GM23248 (cell line): ENCODE measurements around the gene VAMP2. TPM values are rescaled to one million over a fixed set of nuclear protein-coding genes. Genes with fewer than 3 reads are reported as not detected.

Experiments used
- DNase-seq: peaks from one replicate; pipeline ENCODE4 v3.0.0-alpha.2; 2015
- H2AFZ ChIP-seq: fragments of 200-600 bp; sonication (generic); 2 replicates; pipeline ENCODE4 v1.6.1; 2016; ENCODE audit warnings: antibody characterized with exemption
- H3F3A ChIP-seq: fragments of 200-600 bp; sonication (generic); 2 replicates; pipeline ENCODE4 v1.6.1; 2016; ENCODE audit warnings: mild to moderate bottlenecking, antibody characterized with exemption, mixed run types; ENCODE audit not compliant: insufficient read depth
- H3K27ac ChIP-seq: fragments of 200-600 bp; sonication (generic); 2 replicates; pipeline ENCODE4 v1.5.1; 2016; ENCODE audit warnings: mild to moderate bottlenecking
- H3K27me3 ChIP-seq: fragments of 200-600 bp; sonication (generic); replicated peaks from 2 replicates; pipeline ENCODE4 v1.6.1; 2016; ENCODE audit warnings: mild to moderate bottlenecking; ENCODE audit not compliant: insufficient read depth
- H3K36me3 ChIP-seq: fragments of 200-600 bp; sonication (generic); 2 replicates; pipeline ENCODE4 v1.6.1; 2016; ENCODE audit warnings: low read depth, mild to moderate bottlenecking
- H3K4me1 ChIP-seq: fragments of 200-600 bp; sonication (generic); 2 replicates; pipeline ENCODE4 v1.6.1; 2016; ENCODE audit warnings: mild to moderate bottlenecking; ENCODE audit not compliant: insufficient read depth
- H3K4me2 ChIP-seq: fragments of 200-600 bp; sonication (generic); one replicate; pipeline ENCODE4 v1.6.1; 2016; ENCODE audit warnings: mild to moderate bottlenecking; ENCODE audit not compliant: unreplicated experiment
- H3K4me3 ChIP-seq: fragments of 200-600 bp; sonication (generic); 2 replicates; pipeline ENCODE4 v1.5.1; 2016; ENCODE audit warnings: mild to moderate bottlenecking
- H3K79me2 ChIP-seq: fragments of 200-600 bp; sonication (generic); 2 replicates; pipeline ENCODE4 v1.6.1; 2016; ENCODE audit warnings: mild to moderate bottlenecking; ENCODE audit not compliant: insufficient read depth
- H3K9ac ChIP-seq: fragments of 200-600 bp; sonication (generic); 2 replicates; pipeline ENCODE4 v1.6.1; 2016; ENCODE audit warnings: mild to moderate bottlenecking
- H3K9me2 ChIP-seq: fragments of 200-600 bp; sonication (generic); 2 replicates; pipeline ENCODE4 v1.6.1; 2016; ENCODE audit warnings: mixed run types, mild to moderate bottlenecking, moderate library complexity; ENCODE audit not compliant: insufficient read depth
- H3K9me3 ChIP-seq: fragments of 200-600 bp; sonication (generic); one replicate; pipeline ENCODE4 v1.6.1; 2017; ENCODE audit warnings: low read depth
- H4K20me1 ChIP-seq: fragments of 200-600 bp; sonication (generic); 2 replicates; pipeline ENCODE4 v1.6.0; 2016; ENCODE audit not compliant: insufficient read depth
- EZH2 ChIP-seq: fragments of 200-600 bp; sonication (generic); IDR thresholded peaks from 2 replicates; pipeline ENCODE4 v1.6.1; 2018; ENCODE audit warnings: antibody characterized with exemption, mild to moderate bottlenecking; ENCODE audit not compliant: insufficient read depth, poor library complexity, severe bottlenecking
- EZH2phosphoT487 ChIP-seq: fragments of 200-600 bp; sonication (generic); IDR thresholded peaks from 2 replicates; pipeline ENCODE4 v1.6.1; 2018; ENCODE audit warnings: antibody characterized with exemption, moderate library complexity, mild to moderate bottlenecking, low read depth; ENCODE audit not compliant: insufficient read depth
- WGBS, 2 experiments: methylation state at CpG; one replicate each; pipeline ENCODE4 v1.1.6; 2015 to 2017; ENCODE audit warnings: low lambda C conversion rate in 2 of 2, low coverage in 1 of 2; ENCODE audit errors: missing lambda C conversion rate in 2 of 2; 5-methylcytosine and 5-hydroxymethylcytosine counted together
- in situ Hi-C: fragments of 300-500 bp; cut with MboI; formaldehyde crosslinking; loops from 2 replicates; pipeline ENCODE4 v1.15.0; 2020
- polyA plus RNA-seq: library from polyadenylated mRNA; unstranded; fragments of >200 nt; fragmentation: Nextera tagmentation; extraction: Ambion mirVana; gene quantifications from 2 replicates; pipeline ENCODE4 v1.2.1, GENCODE V29; 2016
- total RNA-seq: library from RNA; depleted of rRNA; stranded (reverse); fragments of >200 nt; shearing (Covaris generic); gene quantifications from 2 replicates; pipeline ENCODE4 v1.2.3, GENCODE V29; 2014

VAMP2 gene
- total and polyA plus RNA-seq, 2 experiments from 2014 or later, result 6.5 to 27.1 TPM

DNA sequence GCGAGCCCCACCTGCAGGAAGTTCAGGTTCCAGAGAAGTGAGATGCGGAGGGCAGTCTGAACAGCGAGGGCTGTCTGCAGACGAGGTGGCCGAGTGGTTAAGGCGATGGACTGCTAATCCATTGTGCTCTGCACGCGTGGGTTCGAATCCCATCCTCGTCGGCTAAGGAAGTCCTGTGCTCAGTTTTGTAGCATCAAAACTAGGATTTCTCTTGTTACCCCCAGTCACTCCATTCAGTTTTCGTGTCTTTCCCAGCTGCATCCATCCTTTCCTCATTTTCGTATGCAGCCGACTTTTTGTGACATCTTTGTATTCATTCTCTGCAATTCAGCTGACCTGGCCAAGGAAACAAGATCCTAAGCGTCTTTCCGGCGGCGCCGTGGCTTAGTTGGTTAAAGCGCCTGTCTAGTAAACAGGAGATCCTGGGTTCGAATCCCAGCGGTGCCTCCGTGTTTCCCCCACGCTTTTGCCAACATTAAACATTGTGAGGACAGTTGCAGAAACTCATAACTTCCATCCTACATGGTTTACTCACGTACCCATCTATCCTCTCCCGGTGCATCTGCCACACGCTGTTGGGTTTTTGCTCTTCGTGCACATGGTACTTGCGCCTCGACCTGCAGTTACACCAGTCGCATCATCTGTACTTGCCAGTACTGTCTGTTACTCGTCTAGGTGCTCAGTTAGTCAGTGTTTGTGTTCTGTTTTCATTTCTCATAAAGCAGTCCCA lies 24.2 kb upstream of the VAMP2 start:
- Histone ChIP-seq H3F3A (peaks cover 19% of the 10 kb centered on the region), H3K4me1 (peaks cover 10% of the 10 kb centered on the region), H3K27me3 (no peaks in the 10 kb centered on the region), H3K9me3 (no peaks in the 10 kb centered on the region), H3K27ac (peak overlapping the region; percentile 86), H4K20me1 (no peaks in the 10 kb centered on the region), H3K4me2 (peak overlapping the region; percentile 85), H3K36me3 (no peaks in the 10 kb centered on the region), H2AFZ (peak overlapping the region; percentile 97), H3K79me2 (peaks cover 11% of the 10 kb centered on the region; the same call in 1 of the 2 replicates), H3K4me3 (peak overlapping the region; percentile 98), H3K9ac (peak overlapping the region; percentile 78), H3K9me2 (no peaks in the 10 kb centered on the region)
- 1 to 2% methylated on average over 32 of the region's 32 CpGs for WGBS, 2 experiments
- in situ Hi-C loops, result no loop called here
- DNase-seq, result peak; percentile 94
- TF ChIP-seq EZH2 (no peak), EZH2phosphoT487 (no peak)

DNA sequence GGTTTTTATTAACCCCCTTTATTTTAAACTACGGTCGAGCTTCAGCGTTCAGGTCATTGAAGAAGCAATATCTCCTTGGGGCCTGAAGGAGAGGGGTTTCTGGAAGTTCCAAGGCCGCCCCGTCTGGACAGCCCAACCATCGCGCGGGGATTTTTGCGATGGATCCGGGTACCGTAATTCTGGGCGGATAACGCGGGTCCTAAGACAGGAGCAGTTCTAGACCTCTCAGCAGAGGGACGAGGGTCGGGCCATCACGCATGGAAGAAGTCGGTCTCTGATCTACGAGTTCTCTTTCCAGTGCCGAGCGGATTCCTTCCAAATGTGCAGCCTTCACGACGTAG lies 23.7 kb upstream of the VAMP2 start:
- peak overlapping the region; percentile 97 for H2AFZ ChIP-seq
- peaks cover 19% of the 10 kb centered on the region for H3F3A ChIP-seq
- no peak for DNase-seq
- in situ Hi-C loops, result no loop called here
- peak overlapping the region; percentile 98 for H3K4me3 ChIP-seq
- H3K9me3 ChIP-seq, result no peaks in the 10 kb centered on the region
- no peak for TF ChIP-seq EZH2
- H3K36me3 ChIP-seq, result no peaks in the 10 kb centered on the region
- H4K20me1 ChIP-seq, result no peaks in the 10 kb centered on the region
- peaks cover 11% of the 10 kb centered on the region; the same call in 1 of the 2 replicates for H3K79me2 ChIP-seq
- H3K4me2 ChIP-seq, result peak overlapping the region; percentile 85
- peak overlapping the region; percentile 78 for H3K9ac ChIP-seq
- H3K4me1 ChIP-seq, result peaks cover 10% of the 10 kb centered on the region
- no peaks in the 10 kb centered on the region for H3K9me2 ChIP-seq
- 0 to 1% methylated on average over 23 of the region's 23 CpGs for WGBS, 2 experiments
- no peaks in the 10 kb centered on the region for H3K27me3 ChIP-seq
- peak overlapping the region; percentile 86 for H3K27ac ChIP-seq

DNA sequence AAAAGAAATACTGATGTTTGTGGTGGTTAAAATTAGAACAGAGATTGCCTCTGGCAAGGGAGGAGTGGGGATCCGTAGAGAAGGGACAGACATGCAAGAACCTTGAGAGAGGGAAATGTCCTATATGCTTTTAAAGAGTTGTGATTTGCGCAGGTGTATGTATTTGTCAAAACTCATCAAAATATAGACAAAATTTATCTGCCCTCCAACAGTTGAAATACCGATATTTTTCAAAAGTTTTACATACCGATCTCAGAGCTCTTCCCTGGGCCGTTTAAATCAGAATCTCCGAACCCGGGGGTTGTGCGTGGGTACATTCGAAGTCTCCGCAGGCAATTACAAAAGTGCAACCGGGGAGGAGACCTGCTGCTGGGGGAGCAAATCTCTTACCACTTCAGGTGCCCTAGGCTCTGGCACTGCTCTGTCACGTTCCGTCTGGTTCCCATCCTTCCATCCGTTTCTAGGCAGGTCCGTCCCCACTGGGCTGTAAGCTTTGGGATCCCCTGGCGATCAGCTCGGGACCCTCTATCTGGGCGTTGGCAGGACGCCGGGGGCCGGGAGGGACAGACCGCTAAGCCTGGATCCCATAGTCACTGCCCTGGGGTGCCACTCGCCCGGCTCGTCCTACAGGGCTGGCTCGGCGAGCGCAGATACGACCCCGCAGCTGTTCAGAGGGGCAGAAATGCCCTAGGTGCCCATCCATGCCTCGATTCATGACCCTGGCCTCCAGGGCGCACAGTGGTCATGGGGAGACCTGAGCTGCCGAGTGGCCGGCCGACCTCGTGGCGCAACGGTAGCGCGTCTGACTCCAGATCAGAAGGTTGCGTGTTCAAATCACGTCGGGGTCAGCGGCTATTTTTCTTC lies 23.1 kb upstream of the VAMP2 start:
- Histone ChIP-seq H3K9me2 (no peaks in the 10 kb centered on the region), H3K9ac (peak overlapping the region; percentile 78), H3K79me2 (peaks cover 11% of the 10 kb centered on the region; the same call in 1 of the 2 replicates), H3K4me2 (peak overlapping the region; percentile 85), H4K20me1 (no peaks in the 10 kb centered on the region), H3K4me3 (peak overlapping the region; percentile 98), H2AFZ (peak overlapping the region; percentile 97), H3F3A (peaks cover 19% of the 10 kb centered on the region), H3K36me3 (no peaks in the 10 kb centered on the region), H3K27ac (peak overlapping the region; percentile 86), H3K9me3 (no peaks in the 10 kb centered on the region), H3K4me1 (peaks cover 10% of the 10 kb centered on the region), H3K27me3 (no peaks in the 10 kb centered on the region)
- in situ Hi-C loops, result no loop called here
- DNase-seq, result peak; percentile 67
- WGBS, 2 experiments, result 1% methylated on average over 44 of the region's 44 CpGs
- TF ChIP-seq EZH2phosphoT487 (no peak), EZH2 (no peak)

DNA sequence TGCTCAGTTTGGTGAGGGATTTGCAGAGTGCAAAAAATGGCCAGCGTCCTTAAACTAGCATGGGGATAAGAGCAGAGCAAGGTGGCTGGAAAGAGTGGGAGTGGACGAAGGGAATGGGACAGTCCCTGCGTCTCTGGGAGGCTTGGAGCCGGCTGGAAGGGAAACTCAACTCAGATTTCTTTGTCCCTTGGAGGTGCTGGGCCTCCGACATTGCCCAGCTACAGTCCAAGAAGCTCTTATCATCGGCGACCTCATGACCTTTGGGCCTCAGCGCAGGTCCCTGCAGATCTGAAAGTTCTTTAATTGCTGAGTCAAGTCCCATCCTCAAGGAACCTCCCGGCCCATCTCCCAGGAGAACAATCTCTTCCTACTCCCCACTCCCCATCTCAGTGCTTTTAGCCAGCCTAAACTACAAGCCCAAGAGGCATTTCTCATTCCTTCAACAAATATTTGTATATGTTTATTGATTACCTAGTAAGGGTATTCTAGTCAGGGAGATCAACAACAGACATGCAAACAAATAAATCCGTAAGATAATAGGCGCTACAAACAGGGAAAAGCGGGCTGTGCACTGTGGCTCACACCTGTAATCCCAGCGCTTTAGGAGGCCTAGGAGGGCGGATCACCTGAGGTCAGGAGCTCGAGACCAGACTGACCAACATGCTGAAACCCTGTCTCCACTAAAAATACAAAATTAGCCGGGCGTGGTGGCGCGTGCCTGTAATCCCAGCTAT lies 14.4 kb upstream of the VAMP2 start:
- H3K27ac ChIP-seq, result peak overlapping the region; percentile 64
- no peak for DNase-seq
- no peak for TF ChIP-seq EZH2phosphoT487
- no peak for TF ChIP-seq EZH2
- H3K4me1 ChIP-seq, result peaks cover 14% of the 10 kb centered on the region; the same call in 1 of the 2 replicates
- in situ Hi-C loops, result no loop called here
- peak overlapping the region; percentile 98 for H3K4me2 ChIP-seq
- no peaks in the 10 kb centered on the region for H3K9me2 ChIP-seq
- H3K9ac ChIP-seq, result peak overlapping the region; percentile 89
- H3K79me2 ChIP-seq, result peaks cover 13% of the 10 kb centered on the region
- H3K36me3 ChIP-seq, result no peaks in the 10 kb centered on the region
- no peaks in the 10 kb centered on the region for H4K20me1 ChIP-seq
- H3K4me3 ChIP-seq, result peak overlapping the region; percentile 89
- no peaks in the 10 kb centered on the region for H3K27me3 ChIP-seq
- H2AFZ ChIP-seq, result peak overlapping the region; percentile 97
- H3K9me3 ChIP-seq, result no peaks in the 10 kb centered on the region
- 78 to 81% methylated on average over 19 of the region's 19 CpGs for whole genome bisulfite sequencing, 2 experiments
- H3F3A ChIP-seq, result peaks cover 20% of the 10 kb centered on the region
